A549 (cell line): Measurements from ENCODE around the gene TTC17.

ENCODE experiments used
- CHD4 ChIP-seq: fragments of 200-600 bp; sonication (generic); IDR thresholded peaks from 2 replicates; pipeline ENCODE4 v1.6.1; 2016; ENCODE audit warnings: antibody characterized with exemption, mild to moderate bottlenecking, borderline replicate concordance
- EP300 ChIP-seq, 2 experiments: fragments of >200 bp; sonication (Bioruptor Twin); formaldehyde crosslinking; IDR thresholded peaks; 2 replicates in 1 of 2; 3 replicates in 1 of 2; pipeline ENCODE4 v1.6.1; 2016 to 2017
- POLR2A ChIP-seq: IDR thresholded peaks from 2 replicates; pipeline ENCODE4 v1.6.1; 2012; ENCODE audit warnings: mild to moderate bottlenecking, low read length
- POLR2AphosphoS2 ChIP-seq: conservative IDR thresholded peaks from 2 replicates; pipeline ENCODE4 v1.6.1; 2012; ENCODE audit warnings: low read length, improper control_type of control experiment, inconsistent platforms
- RAD21 ChIP-seq, 2 experiments: fragments of >200 bp in 1 of 2; sonication (Bioruptor Twin) in 1 of 2; formaldehyde crosslinking in 1 of 2; IDR thresholded peaks in 1 of 2; conservative IDR thresholded peaks in 1 of 2; 2 replicates in 1 of 2; 3 replicates in 1 of 2; pipeline ENCODE4 v1.6.1; 2012 to 2018; ENCODE audit warnings: inconsistent platforms in 1 of 2
- RCOR1 ChIP-seq: fragments of 150-350 bp; IDR thresholded peaks from 2 replicates; pipeline ENCODE4 v1.6.1; 2014; ENCODE audit warnings: antibody characterized with exemption, low read length, low read depth
- RFX5 ChIP-seq: fragments of 450-650 bp; IDR thresholded peaks from 2 replicates; pipeline ENCODE4 v1.7.1; 2014; ENCODE audit warnings: antibody characterized with exemption, mild to moderate bottlenecking, moderate library complexity
- SREBF2 ChIP-seq: fragments of 450-650 bp; IDR thresholded peaks from 2 replicates; pipeline ENCODE4 v1.6.1; 2014; ENCODE audit warnings: mild to moderate bottlenecking, moderate library complexity
- TF ChIP-seq, protein P1 (sequence below): fragments of >200 bp; sonication (Bioruptor Twin); formaldehyde crosslinking; IDR thresholded peaks from 3 replicates; pipeline ENCODE4 v1.5.1; 2016
- TF ChIP-seq, protein P2 (sequence below): IDR thresholded peaks from 2 replicates; pipeline ENCODE4 v1.6.1; 2012
- TF ChIP-seq, protein P3 (sequence below): IDR thresholded peaks from 2 replicates; pipeline ENCODE4 v1.6.1; 2012; ENCODE audit warnings: low read depth, borderline replicate concordance
- TF ChIP-seq, protein P4 (sequence below): fragments of 200-600 bp; sonication (generic); IDR thresholded peaks from 2 replicates; pipeline ENCODE4 v1.6.1; 2016; ENCODE audit warnings: antibody characterized with exemption, mild to moderate bottlenecking, moderate library complexity
- TF ChIP-seq, protein P5 (sequence below): fragments of 250-450 bp; sonication (Bioruptor Pico); IDR thresholded peaks from 2 replicates; pipeline ENCODE4 v1.5.0; 2021; ENCODE audit warnings: mild to moderate bottlenecking, moderate library complexity, borderline replicate concordance
- TF ChIP-seq, protein P6 (sequence below): IDR thresholded peaks from 2 replicates; pipeline ENCODE4 v1.6.1; 2012

DNA sequence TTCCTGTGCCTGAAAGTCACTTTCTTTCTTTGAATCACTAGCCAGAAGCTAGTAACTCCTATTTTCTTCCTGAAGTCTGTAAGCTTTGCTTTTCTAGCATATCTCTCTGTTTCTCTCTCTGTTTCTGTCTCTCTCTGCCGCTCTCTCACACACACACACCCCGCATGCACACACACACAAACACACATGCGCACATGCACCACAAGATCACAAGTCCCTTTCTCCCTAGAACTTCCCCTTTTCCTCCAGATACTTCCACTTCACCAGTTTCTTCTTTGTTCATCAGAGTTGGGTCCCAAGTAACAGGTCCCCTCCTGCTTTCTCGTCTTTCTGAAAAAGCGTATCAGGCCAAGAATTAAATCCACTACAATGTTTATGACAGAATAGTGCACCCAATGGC is 173.3 kb downstream of the TTC17 start:
- TF ChIP-seq, protein P1, sequence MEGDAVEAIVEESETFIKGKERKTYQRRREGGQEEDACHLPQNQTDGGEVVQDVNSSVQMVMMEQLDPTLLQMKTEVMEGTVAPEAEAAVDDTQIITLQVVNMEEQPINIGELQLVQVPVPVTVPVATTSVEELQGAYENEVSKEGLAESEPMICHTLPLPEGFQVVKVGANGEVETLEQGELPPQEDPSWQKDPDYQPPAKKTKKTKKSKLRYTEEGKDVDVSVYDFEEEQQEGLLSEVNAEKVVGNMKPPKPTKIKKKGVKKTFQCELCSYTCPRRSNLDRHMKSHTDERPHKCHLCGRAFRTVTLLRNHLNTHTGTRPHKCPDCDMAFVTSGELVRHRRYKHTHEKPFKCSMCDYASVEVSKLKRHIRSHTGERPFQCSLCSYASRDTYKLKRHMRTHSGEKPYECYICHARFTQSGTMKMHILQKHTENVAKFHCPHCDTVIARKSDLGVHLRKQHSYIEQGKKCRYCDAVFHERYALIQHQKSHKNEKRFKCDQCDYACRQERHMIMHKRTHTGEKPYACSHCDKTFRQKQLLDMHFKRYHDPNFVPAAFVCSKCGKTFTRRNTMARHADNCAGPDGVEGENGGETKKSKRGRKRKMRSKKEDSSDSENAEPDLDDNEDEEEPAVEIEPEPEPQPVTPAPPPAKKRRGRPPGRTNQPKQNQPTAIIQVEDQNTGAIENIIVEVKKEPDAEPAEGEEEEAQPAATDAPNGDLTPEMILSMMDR, result no peak
- TF ChIP-seq, protein P2, sequence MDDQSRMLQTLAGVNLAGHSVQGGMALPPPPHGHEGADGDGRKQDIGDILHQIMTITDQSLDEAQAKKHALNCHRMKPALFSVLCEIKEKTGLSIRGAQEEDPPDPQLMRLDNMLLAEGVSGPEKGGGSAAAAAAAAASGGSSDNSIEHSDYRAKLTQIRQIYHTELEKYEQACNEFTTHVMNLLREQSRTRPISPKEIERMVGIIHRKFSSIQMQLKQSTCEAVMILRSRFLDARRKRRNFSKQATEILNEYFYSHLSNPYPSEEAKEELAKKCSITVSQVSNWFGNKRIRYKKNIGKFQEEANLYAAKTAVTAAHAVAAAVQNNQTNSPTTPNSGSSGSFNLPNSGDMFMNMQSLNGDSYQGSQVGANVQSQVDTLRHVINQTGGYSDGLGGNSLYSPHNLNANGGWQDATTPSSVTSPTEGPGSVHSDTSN, result no peak
- TF ChIP-seq SREBF2 (no peak), RAD21 (conservative IDR thresholded peaks at IDR 0.05 in 1 of 2, IDR thresholded peaks at IDR 0.05 in 1 of 2) (no peak), CHD4 (no peak), POLR2AphosphoS2 (no peak), EP300 (IDR thresholded peaks at IDR 0.05) (no peak), RCOR1 (no peak), RFX5 (no peak), POLR2A (no peak)
- TF ChIP-seq, protein P3, sequence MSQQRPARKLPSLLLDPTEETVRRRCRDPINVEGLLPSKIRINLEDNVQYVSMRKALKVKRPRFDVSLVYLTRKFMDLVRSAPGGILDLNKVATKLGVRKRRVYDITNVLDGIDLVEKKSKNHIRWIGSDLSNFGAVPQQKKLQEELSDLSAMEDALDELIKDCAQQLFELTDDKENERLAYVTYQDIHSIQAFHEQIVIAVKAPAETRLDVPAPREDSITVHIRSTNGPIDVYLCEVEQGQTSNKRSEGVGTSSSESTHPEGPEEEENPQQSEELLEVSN, result no peak
- TF ChIP-seq, protein P4, sequence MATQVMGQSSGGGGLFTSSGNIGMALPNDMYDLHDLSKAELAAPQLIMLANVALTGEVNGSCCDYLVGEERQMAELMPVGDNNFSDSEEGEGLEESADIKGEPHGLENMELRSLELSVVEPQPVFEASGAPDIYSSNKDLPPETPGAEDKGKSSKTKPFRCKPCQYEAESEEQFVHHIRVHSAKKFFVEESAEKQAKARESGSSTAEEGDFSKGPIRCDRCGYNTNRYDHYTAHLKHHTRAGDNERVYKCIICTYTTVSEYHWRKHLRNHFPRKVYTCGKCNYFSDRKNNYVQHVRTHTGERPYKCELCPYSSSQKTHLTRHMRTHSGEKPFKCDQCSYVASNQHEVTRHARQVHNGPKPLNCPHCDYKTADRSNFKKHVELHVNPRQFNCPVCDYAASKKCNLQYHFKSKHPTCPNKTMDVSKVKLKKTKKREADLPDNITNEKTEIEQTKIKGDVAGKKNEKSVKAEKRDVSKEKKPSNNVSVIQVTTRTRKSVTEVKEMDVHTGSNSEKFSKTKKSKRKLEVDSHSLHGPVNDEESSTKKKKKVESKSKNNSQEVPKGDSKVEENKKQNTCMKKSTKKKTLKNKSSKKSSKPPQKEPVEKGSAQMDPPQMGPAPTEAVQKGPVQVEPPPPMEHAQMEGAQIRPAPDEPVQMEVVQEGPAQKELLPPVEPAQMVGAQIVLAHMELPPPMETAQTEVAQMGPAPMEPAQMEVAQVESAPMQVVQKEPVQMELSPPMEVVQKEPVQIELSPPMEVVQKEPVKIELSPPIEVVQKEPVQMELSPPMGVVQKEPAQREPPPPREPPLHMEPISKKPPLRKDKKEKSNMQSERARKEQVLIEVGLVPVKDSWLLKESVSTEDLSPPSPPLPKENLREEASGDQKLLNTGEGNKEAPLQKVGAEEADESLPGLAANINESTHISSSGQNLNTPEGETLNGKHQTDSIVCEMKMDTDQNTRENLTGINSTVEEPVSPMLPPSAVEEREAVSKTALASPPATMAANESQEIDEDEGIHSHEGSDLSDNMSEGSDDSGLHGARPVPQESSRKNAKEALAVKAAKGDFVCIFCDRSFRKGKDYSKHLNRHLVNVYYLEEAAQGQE, result no peak
- TF ChIP-seq, protein P5, sequence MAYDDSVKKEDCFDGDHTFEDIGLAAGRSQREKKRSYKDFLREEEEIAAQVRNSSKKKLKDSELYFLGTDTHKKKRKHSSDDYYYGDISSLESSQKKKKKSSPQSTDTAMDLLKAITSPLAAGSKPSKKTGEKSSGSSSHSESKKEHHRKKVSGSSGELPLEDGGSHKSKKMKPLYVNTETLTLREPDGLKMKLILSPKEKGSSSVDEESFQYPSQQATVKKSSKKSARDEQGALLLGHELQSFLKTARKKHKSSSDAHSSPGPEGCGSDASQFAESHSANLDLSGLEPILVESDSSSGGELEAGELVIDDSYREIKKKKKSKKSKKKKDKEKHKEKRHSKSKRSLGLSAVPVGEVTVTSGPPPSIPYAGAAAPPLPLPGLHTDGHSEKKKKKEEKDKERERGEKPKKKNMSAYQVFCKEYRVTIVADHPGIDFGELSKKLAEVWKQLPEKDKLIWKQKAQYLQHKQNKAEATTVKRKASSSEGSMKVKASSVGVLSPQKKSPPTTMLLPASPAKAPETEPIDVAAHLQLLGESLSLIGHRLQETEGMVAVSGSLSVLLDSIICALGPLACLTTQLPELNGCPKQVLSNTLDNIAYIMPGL (CRISPR knock-in tag), result no peak
- TF ChIP-seq, protein P6, sequence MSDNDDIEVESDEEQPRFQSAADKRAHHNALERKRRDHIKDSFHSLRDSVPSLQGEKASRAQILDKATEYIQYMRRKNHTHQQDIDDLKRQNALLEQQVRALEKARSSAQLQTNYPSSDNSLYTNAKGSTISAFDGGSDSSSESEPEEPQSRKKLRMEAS, result no peak
